Left colon (tissue), 2 donors: ENCODE data around the gene FETUB. TPM values are rescaled to one million over a fixed set of nuclear protein-coding genes. Genes with fewer than 3 reads are reported as not detected.
"Not testable (repeated sequence)": the region's sequence is repeated elsewhere in the genome, so short reads cannot be mapped to it uniquely, and the experiment has no call there.

Source experiments
- ATAC-seq: fragments of 200-7000 bp; cut with Tn5 transposase; one replicate; pipeline ENCODE4 v1.9.1; 2020; ENCODE audit warnings: mild to moderate bottlenecking, moderate library complexity
- DNase-seq, 2 donors: peaks; one replicate each; pipeline ENCODE4 v3.0.0-alpha.2; 2020
- intact Hi-C, 2 donors: fragments of 100-400 bp; cut with DNase I in 1 of 2; cut with micrococcal nuclease in 1 of 2; formaldehyde crosslinking; loops; one replicate each; pipeline versions ENCODE4 v1.11.2 to v1.14.0; 2022; cut with DNase I, micrococcal nuclease
- total RNA-seq, 2 donors: library from RNA; stranded (reverse); fragmentation: NEBNext Ultra II Directional; extraction: Animal tissue kit (Norgen Biotek cat#: 25700); gene quantifications; one replicate each; pipeline ENCODE4 v1.2.1, GENCODE V29; 2021
- donor health status: DM: no; HTN: no; CAD: no.
- donor health status: DM: yes; HTN: yes; CAD: no.

The FETUB gene
- total RNA-seq, 2 donors from 2014 or later, result not detected

GRCh38 chr3:186653984-186654383, 13.8 kb downstream of the FETUB start:
- DNase-seq, result no peak
- no peak for ATAC-seq
- intact Hi-C loops, result no loop called here

- DNase-seq, result no peak
- intact Hi-C loops, result no loop called here
- ATAC-seq, result no peak
These were observed 23.3 kb downstream of the FETUB start for GRCh38 chr3:186663361-186664118.

GRCh38 chr3:186664119-186664495, 23.9 kb downstream of the FETUB start:
- intact Hi-C loops, result no loop called here
- DNase-seq (no peak), ATAC-seq (no peak)

GRCh38 chr3:186664506-186664905, 24.3 kb downstream of the FETUB start:
- intact Hi-C loops, result no loop called here
- no peak for ATAC-seq
- no peak for DNase-seq

- intact Hi-C loops, result no loop called here
- no peak for DNase-seq
- ATAC-seq, result no peak
These were observed 25.5 kb downstream of the FETUB start, which contains the start of gene HRG for GRCh38 chr3:186665625-186666188. Gene HRG, plus strand, starts transcription at chr3:186666014. Its CDS starts 18 bp downstream, at chr3:186666032.

- DNase-seq (no peak), ATAC-seq (no peak)
- intact Hi-C loops, result no loop called here
These were observed 28.2 kb downstream of the FETUB start for GRCh38 chr3:186668426-186668825.

GRCh38 chr3:186669378-186670084, 29.3 kb downstream of the FETUB start:
- ATAC-seq (no peak), DNase-seq (no peak)
- intact Hi-C loops, result no loop called here

- intact Hi-C loops, result no loop called here
- no peak for DNase-seq
- ATAC-seq, result no peak
These were observed 30.0 kb downstream of the FETUB start for GRCh38 chr3:186670155-186670554.

- intact Hi-C loops, result no loop called here
- ATAC-seq (no peak), DNase-seq (no peak)
These were observed 30.9 kb downstream of the FETUB start for GRCh38 chr3:186671051-186671450.

- DNase-seq (no peak), ATAC-seq (no peak)
- intact Hi-C loops, result no loop called here
These were observed 38.4 kb downstream of the FETUB start for GRCh38 chr3:186678604-186679003.

- intact Hi-C loops, result no loop called here
- no peak for DNase-seq
- ATAC-seq, result no peak
These were observed 39.0 kb downstream of the FETUB start for GRCh38 chr3:186679151-186679550.

GRCh38 chr3:186680869-186681268, 40.7 kb downstream of the FETUB start:
- DNase-seq (no peak), ATAC-seq (no peak)
- intact Hi-C loops, result no loop called here

- intact Hi-C loops, result no loop called here
- ATAC-seq (no peak), DNase-seq (no peak)
These were observed 42.6 kb downstream of the FETUB start for GRCh38 chr3:186682812-186683211.

GRCh38 chr3:186683979-186684378, 43.8 kb downstream of the FETUB start:
- no peak for DNase-seq
- ATAC-seq, result no peak
- intact Hi-C loops, result no loop called here

- ATAC-seq, DNase-seq, intact Hi-C loops: not testable (repeated sequence)
These were observed 46.3 kb downstream of the FETUB start for GRCh38 chr3:186686475-186686874.

GRCh38 chr3:186687120-186687651, 47.0 kb downstream of the FETUB start:
- intact Hi-C loops, result no loop called here
- DNase-seq, result no peak
- no peak for ATAC-seq

GRCh38 chr3:186690304-186690703, 50.1 kb downstream of the FETUB start:
- not testable (repeated sequence) for DNase-seq

GRCh38 chr3:186691676-186692075, 51.5 kb downstream of the FETUB start:
- ATAC-seq (no peak), DNase-seq (no peak)
- intact Hi-C loops, result no loop called here

More at GRCh38 chr3:186690304-186690703, 50.1 kb downstream of the FETUB start:
- intact Hi-C loops, ATAC-seq: not testable (repeated sequence)

- no peak for DNase-seq
- intact Hi-C loops, result no loop called here
- no peak for ATAC-seq
These were observed 53.6 kb downstream of the FETUB start for GRCh38 chr3:186693843-186694242.
